H9 (cell line): Measurements from ENCODE around the gene ZKSCAN5. TPM values are rescaled to one million over a fixed set of nuclear protein-coding genes. Genes with fewer than 3 reads are reported as not detected.

ENCODE experiments used
- DNase-seq: peaks from one replicate; pipeline ENCODE4 v3.0.0-alpha.2; 2017
- H2AFZ ChIP-seq: one replicate; pipeline ENCODE4 v1.6.1; 2013; ENCODE audit warnings: mild to moderate bottlenecking, low read length, control low read depth, moderate library complexity
- H2AK5ac ChIP-seq: 2 replicates; pipeline ENCODE4 v1.6.1; 2013; ENCODE audit warnings: low read length, control low read depth, mixed read lengths; ENCODE audit not compliant: insufficient read length
- H2BK120ac ChIP-seq: one replicate; pipeline ENCODE4 v1.6.1; 2013; ENCODE audit warnings: low read depth, mild to moderate bottlenecking, low read length, control low read depth, inconsistent platforms; ENCODE audit not compliant: poor library complexity, severe bottlenecking
- H2BK12ac ChIP-seq: 2 replicates; pipeline ENCODE4 v1.6.1; 2013; ENCODE audit warnings: low read length, control low read depth, mixed read lengths, low read depth; ENCODE audit not compliant: insufficient read length
- H2BK15ac ChIP-seq: 2 replicates; pipeline ENCODE4 v1.6.1; 2013; ENCODE audit warnings: low read depth, low read length, control low read depth
- H2BK20ac ChIP-seq: one replicate; pipeline ENCODE4 v1.6.1; 2013; ENCODE audit warnings: low read depth, mild to moderate bottlenecking, low read length, control low read depth, inconsistent platforms; ENCODE audit not compliant: poor library complexity, severe bottlenecking
- H2BK5ac ChIP-seq: 2 replicates; pipeline ENCODE4 v1.6.1; 2013; ENCODE audit warnings: low read length, control low read depth, mixed read lengths; ENCODE audit not compliant: insufficient read length
- H3K14ac ChIP-seq: 2 replicates; pipeline ENCODE4 v1.6.1; 2013; ENCODE audit warnings: low read length, control low read depth; ENCODE audit not compliant: insufficient read depth
- H3K18ac ChIP-seq: 2 replicates; pipeline ENCODE4 v1.6.1; 2013; ENCODE audit warnings: low read depth, mild to moderate bottlenecking, mixed read lengths, low read length, control low read depth; ENCODE audit not compliant: insufficient read length
- H3K23ac ChIP-seq: 2 replicates; pipeline ENCODE4 v1.6.1; 2013; ENCODE audit warnings: low read length, control low read depth, mixed read lengths, low read depth; ENCODE audit not compliant: insufficient read length
- H3K23me2 ChIP-seq: 2 replicates; pipeline ENCODE4 v1.6.1; 2013; ENCODE audit warnings: low read depth, mild to moderate bottlenecking, mixed read lengths, low read length, control low read depth; ENCODE audit not compliant: insufficient read length, poor library complexity, severe bottlenecking
- H3K27ac ChIP-seq: 2 replicates; pipeline ENCODE4 v1.5.1; 2013; ENCODE audit warnings: low read length, control low read depth, mixed read lengths, low read depth; ENCODE audit not compliant: insufficient read length
- H3K27me3 ChIP-seq: 2 replicates; pipeline ENCODE4 v1.6.1; 2013; ENCODE audit warnings: low read length, control low read depth, inconsistent platforms; ENCODE audit not compliant: insufficient read depth
- H3K4ac ChIP-seq: 2 replicates; pipeline ENCODE4 v1.6.1; 2013; ENCODE audit warnings: low read depth, mild to moderate bottlenecking, control low read depth, inconsistent platforms, low read length, moderate library complexity
- H3K4me1 ChIP-seq: 2 replicates; pipeline ENCODE4 v1.6.1; 2013; ENCODE audit warnings: low read length, control low read depth, inconsistent platforms; ENCODE audit not compliant: insufficient read depth
- H3K4me2 ChIP-seq: 2 replicates; pipeline ENCODE4 v1.6.1; 2013; ENCODE audit warnings: low read length, control low read depth, mixed read lengths; ENCODE audit not compliant: insufficient read length, insufficient read depth
- H3K56ac ChIP-seq: 2 replicates; pipeline ENCODE4 v1.6.1; 2013; ENCODE audit warnings: low read depth, mild to moderate bottlenecking, mixed read lengths, low read length, control low read depth; ENCODE audit not compliant: insufficient read length
- H3K79me1 ChIP-seq: 2 replicates; pipeline ENCODE4 v1.6.1; 2013; ENCODE audit warnings: low read depth, mild to moderate bottlenecking, moderate library complexity, low read length, control low read depth, inconsistent platforms; ENCODE audit not compliant: insufficient read depth, poor library complexity, severe bottlenecking
- H3K79me2 ChIP-seq: 2 replicates; pipeline ENCODE4 v1.6.1; 2013; ENCODE audit warnings: low read length, control low read depth, inconsistent platforms; ENCODE audit not compliant: insufficient read depth
- H3K9ac ChIP-seq: 2 replicates; pipeline ENCODE4 v1.6.1; 2013; ENCODE audit warnings: low read length, control low read depth, mixed read lengths; ENCODE audit not compliant: insufficient read length; ENCODE audit errors: extremely low read depth
- H3K9me3 ChIP-seq: one replicate; pipeline ENCODE4 v1.6.1; 2013; ENCODE audit warnings: low read depth, low read length, inconsistent platforms; ENCODE audit not compliant: control insufficient read depth
- H3T11ph ChIP-seq: one replicate; pipeline ENCODE4 v1.6.1; 2013; ENCODE audit warnings: mild to moderate bottlenecking, low read length, control low read depth, inconsistent platforms
- H4K20me1 ChIP-seq: one replicate; pipeline ENCODE4 v1.6.1; 2013; ENCODE audit not compliant: control insufficient read depth, insufficient read length, insufficient read depth
- H4K5ac ChIP-seq: 2 replicates; pipeline ENCODE4 v1.6.1; 2013; ENCODE audit warnings: low read depth, mild to moderate bottlenecking, mixed read lengths, low read length, control low read depth; ENCODE audit not compliant: insufficient read length
- H4K8ac ChIP-seq: replicated peaks from 2 replicates; pipeline ENCODE4 v1.6.1; 2013; ENCODE audit warnings: low read length, control low read depth, mixed read lengths, low read depth; ENCODE audit not compliant: insufficient read length
- H4K91ac ChIP-seq: 2 replicates; pipeline ENCODE4 v1.6.1; 2013; ENCODE audit warnings: low read depth, mild to moderate bottlenecking, moderate library complexity, mixed read lengths, low read length, control low read depth; ENCODE audit not compliant: insufficient read length
- H3K27ac Mint-ChIP-seq, 3 experiments: 2 replicates in 2 of 3; 3 replicates in 1 of 3; pipeline ENCODE4 v1.8.0; 2020 to 2021; ENCODE audit warnings: mixed read lengths in 3 of 3, mild to moderate bottlenecking in 1 of 3, moderate library complexity in 1 of 3
- H3K27me3 Mint-ChIP-seq: 2 replicates; pipeline ENCODE4 v1.8.0; 2021; ENCODE audit warnings: low read depth, mild to moderate bottlenecking, moderate library complexity, mixed read lengths
- H3K36me3 Mint-ChIP-seq, 3 experiments: 2 replicates in 2 of 3; 3 replicates in 1 of 3; pipeline ENCODE4 v1.8.0; 2020 to 2021; ENCODE audit warnings: low read depth in 3 of 3, mixed read lengths in 3 of 3; ENCODE audit not compliant: insufficient read depth in 1 of 3
- H3K4me1 Mint-ChIP-seq, 2 experiments: 2 replicates each; pipeline ENCODE4 v1.8.0; 2020; ENCODE audit warnings: mixed read lengths in 2 of 2
- H3K4me3 Mint-ChIP-seq, 2 experiments: 2 replicates in 1 of 2; 3 replicates in 1 of 2; pipeline ENCODE4 v1.8.0; 2020 to 2021; ENCODE audit warnings: mild to moderate bottlenecking in 2 of 2, mixed read lengths in 2 of 2, moderate library complexity in 1 of 2
- H3K9me3 Mint-ChIP-seq, 2 experiments: 2 replicates in 1 of 2; 3 replicates in 1 of 2; pipeline ENCODE4 v1.8.0; 2020; ENCODE audit warnings: mild to moderate bottlenecking in 2 of 2, mixed read lengths in 2 of 2, moderate library complexity in 1 of 2
- WGBS: extraction: QIAGEN DNeasy Blood & Tissue Kit; methylation state at CpG from one replicate; pipeline ENCODE4 v1.1.7; 2013; ENCODE audit warnings: missing lambda C conversion rate, low lambda C conversion rate, mixed read lengths; ENCODE audit not compliant: insufficient read length; ENCODE audit errors: extremely low coverage; 5-methylcytosine and 5-hydroxymethylcytosine counted together
- total RNA-seq: library from RNA; stranded (reverse); gene quantifications from 2 replicates; pipeline ENCODE4 v1.2.1, GENCODE V29; 2021
- TF ChIP-seq, protein P1 (sequence below): fragments of 200-600 bp; sonication (generic); conservative IDR thresholded peaks from 3 replicates; pipeline ENCODE4 v1.8.0; 2021; ENCODE audit warnings: antibody characterized with exemption, mild to moderate bottlenecking

Gene ZKSCAN5
- total RNA-seq, 1 experiment from 2014 or later: 16.6 TPM

DNA sequence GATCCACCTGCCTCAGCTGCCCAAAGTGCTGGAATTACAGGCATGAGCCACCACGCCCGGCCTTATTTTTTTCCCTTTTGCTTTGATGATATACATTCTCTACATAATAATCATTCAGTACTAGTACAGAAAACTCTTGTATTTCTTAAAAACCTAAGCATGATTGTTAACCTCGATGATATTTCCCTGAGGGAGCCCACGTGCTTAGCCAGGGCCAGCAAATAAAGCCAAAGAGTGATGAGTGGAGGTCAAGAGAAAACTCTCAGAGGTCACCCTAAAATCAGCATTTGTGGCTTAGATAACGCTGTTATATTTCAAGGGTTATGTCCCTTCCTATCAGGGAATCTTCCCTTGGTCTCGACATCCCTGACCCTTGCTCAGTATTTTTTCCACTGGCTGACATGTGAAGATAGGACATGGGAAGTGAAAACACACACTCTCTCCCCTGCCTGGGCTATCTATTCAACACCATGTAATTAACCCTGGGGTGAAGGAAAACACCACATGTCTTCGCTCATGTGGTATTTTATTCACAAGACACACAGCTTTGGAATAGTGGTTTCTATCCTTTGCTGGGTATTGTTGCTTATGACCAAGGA is 34.9 kb downstream of the ZKSCAN5 start:
- no CpG with 5 or more reads among the region's 7 CpGs for WGBS
- peaks cover 23 to 29% (median 26%) of the 10 kb centered on the region in 3 experiments for H3K36me3 Mint-ChIP-seq
- peaks cover 71 to 76% of the 10 kb centered on the region in 2 experiments for H3K9me3 Mint-ChIP-seq

More for the DNA sequence above, 34.9 kb downstream of the ZKSCAN5 start:
- Mint-ChIP-seq H3K4me3 (no peak overlapping the region), H3K27ac (no peak overlapping the region), H3K4me1 (no peaks in the 10 kb centered on the region), H3K27me3 (peaks cover 15% of the 10 kb centered on the region)
- Histone ChIP-seq H3T11ph (no peak overlapping the region), H3K14ac (no peak overlapping the region), H3K4me2 (no peak overlapping the region), H3K4ac (no peak overlapping the region), H3K23me2 (no peaks in the 10 kb centered on the region), H3K23ac (no peak overlapping the region), H2BK20ac (no peak overlapping the region), H3K9ac (no peak overlapping the region), H3K27me3 (no peaks in the 10 kb centered on the region), H3K4me1 (no peaks in the 10 kb centered on the region), H4K5ac (no peak overlapping the region), H3K79me1 (no peaks in the 10 kb centered on the region), H2BK5ac (no peak overlapping the region), H3K56ac (no peak overlapping the region), H2AK5ac (no peak overlapping the region), H3K79me2 (no peaks in the 10 kb centered on the region), H3K18ac (no peak overlapping the region), H2BK12ac (no peak overlapping the region), H3K27ac (no peak overlapping the region), H2BK15ac (no peak overlapping the region), H4K91ac (no peak overlapping the region), H4K20me1 (no peaks in the 10 kb centered on the region), H4K8ac (no peak overlapping the region), H2AFZ (no peak overlapping the region), H2BK120ac (no peak overlapping the region), H3K9me3 (peaks cover 11% of the 10 kb centered on the region)
- DNase-seq: no peak
- TF ChIP-seq, protein P1, sequence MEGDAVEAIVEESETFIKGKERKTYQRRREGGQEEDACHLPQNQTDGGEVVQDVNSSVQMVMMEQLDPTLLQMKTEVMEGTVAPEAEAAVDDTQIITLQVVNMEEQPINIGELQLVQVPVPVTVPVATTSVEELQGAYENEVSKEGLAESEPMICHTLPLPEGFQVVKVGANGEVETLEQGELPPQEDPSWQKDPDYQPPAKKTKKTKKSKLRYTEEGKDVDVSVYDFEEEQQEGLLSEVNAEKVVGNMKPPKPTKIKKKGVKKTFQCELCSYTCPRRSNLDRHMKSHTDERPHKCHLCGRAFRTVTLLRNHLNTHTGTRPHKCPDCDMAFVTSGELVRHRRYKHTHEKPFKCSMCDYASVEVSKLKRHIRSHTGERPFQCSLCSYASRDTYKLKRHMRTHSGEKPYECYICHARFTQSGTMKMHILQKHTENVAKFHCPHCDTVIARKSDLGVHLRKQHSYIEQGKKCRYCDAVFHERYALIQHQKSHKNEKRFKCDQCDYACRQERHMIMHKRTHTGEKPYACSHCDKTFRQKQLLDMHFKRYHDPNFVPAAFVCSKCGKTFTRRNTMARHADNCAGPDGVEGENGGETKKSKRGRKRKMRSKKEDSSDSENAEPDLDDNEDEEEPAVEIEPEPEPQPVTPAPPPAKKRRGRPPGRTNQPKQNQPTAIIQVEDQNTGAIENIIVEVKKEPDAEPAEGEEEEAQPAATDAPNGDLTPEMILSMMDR: no peak
